Activated CD8-positive, alpha-beta memory T cell treated with anti-CD3 and anti-CD28 coated beads, Interleukin-2, amount 50 U/mL, for 1 hour (primary cell): ENCODE results near the gene HAT1.
"Not testable (repeated sequence)": the region's sequence is repeated elsewhere in the genome, so short reads cannot be mapped to it uniquely, and the experiment has no call there.

Experiments
- DNase-seq: peaks from one replicate; pipeline ENCODE4 v3.0.0-alpha.2; 2020; ENCODE audit errors: extremely low read depth

Gene HAT1, protein sequence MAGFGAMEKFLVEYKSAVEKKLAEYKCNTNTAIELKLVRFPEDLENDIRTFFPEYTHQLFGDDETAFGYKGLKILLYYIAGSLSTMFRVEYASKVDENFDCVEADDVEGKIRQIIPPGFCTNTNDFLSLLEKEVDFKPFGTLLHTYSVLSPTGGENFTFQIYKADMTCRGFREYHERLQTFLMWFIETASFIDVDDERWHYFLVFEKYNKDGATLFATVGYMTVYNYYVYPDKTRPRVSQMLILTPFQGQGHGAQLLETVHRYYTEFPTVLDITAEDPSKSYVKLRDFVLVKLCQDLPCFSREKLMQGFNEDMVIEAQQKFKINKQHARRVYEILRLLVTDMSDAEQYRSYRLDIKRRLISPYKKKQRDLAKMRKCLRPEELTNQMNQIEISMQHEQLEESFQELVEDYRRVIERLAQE

DNA sequence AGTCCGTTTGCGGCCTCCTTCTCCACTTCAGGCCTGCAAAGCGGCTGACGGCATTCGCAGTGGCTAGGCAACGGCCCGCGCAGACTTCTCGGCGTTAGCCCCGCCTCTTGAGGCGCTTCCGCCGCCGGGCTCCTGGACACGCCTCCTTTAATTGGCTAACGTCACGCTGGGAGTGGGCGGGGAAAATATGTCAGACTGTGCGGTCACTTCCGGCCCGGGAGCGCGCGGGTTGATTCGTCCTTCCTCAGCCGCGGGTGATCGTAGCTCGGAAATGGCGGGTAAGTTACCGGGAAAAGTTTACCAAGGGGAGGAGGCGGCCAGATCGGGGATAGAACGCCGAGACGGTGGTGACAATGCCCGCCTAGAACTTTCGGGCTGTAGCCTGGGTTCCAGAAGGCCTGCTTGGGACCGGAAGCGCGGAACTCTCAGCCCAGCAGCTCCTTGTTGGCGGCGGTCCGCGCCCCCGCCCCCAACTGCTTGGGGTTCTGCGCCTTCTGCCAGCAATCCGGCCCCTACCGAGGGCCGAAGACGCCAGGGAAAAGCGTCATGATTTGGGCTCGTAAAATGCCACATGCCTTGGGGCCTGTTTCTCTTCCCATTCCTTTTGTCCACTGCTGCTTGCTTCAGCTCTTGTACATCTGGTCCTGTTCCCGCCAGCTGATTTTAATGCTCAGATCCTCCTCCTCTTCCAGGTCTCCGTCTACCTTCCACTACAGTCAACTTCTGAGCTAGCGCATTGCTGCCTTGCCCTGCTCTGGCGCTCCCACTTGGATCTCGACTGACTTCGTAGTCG, at the start of gene HAT1:
Gene HAT1, plus strand, starts transcription at position 232 of the 793 bp plus-strand sequence. Its CDS starts 40 bp downstream, at position 272.
- peak; percentile 93 for DNase-seq

DNA sequence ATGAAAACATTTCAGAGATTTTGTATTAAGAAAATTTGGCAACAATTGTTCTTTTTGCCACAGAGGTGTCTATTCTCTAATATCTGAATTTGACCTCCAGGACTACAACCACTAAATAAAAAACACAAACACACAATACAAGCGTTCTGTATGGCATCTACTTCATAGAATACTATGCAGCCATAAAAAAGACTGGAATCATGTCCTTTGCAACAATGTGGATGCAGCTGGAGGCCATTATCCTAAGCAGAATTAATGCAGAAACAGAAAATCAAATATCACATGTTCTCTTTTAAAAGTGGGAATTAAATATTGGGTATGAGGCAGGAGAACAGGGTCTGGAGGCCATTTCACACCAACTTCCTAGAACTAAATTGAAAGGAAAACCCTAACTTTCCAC, 47.7 kb upstream of the HAT1 start:
- no peak for DNase-seq

DNA sequence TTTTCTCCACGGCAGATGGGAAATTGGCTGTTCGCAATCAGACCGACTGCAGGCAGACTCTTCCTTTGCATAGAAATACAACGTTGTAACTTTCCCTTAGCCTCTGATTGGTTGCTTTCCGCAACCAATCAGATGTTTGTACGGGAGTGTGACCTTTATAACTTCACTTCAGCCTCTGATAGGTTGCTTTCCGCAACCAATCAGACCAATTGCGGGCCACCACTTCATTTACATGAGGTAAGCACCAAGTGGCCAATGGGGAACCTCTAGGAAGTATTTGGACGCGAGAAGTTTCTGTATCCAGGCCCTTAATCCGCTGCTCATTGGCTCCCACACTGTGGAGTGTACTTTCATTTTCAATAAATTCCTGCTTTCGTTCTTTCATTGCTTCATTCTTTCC, 47.3 kb upstream of the HAT1 start:
- no peak for DNase-seq

DNA sequence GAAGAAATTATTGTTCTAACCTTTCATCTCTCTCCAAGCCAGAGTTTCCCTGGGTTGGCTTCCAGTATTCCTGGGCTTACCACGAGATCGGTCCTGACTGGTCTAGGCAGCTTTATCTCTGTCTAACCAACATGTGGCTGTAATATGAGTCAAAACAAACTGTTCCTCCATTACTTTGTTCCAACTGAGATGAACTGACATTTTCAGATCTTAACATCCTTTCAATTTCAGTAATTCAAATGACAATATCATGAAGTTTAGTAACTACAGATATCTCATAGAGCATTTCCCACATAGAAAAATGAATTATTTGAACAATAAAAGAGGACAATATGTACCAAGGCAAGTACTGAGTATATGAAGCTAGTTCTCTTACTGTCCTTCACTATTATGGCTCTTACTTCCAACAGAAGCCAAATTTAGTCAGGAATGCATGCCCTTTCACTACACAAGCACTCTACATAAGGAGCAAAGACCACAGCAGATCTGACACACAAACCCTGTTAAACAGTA, 43.7 kb upstream of the HAT1 start:
- DNase-seq: no peak

DNA sequence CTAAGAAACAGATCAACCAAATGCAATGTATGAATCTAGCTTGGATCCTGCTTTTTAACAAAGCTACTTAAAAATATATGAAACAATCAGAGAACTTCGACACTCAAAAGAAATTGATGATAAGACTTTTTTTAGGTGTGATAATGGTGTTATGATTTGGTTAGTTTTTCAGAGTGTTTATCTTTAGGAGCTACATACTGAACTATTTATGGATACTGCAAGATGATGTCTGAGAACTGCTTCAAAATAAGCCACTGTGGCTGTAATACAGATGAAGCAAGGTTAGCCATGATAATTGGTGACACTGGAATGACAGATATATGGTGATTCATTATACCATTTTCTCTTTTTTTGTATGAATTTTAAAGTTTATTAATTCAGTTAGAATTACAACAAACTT, 42.4 kb upstream of the HAT1 start:
- DNase-seq: no peak

DNA sequence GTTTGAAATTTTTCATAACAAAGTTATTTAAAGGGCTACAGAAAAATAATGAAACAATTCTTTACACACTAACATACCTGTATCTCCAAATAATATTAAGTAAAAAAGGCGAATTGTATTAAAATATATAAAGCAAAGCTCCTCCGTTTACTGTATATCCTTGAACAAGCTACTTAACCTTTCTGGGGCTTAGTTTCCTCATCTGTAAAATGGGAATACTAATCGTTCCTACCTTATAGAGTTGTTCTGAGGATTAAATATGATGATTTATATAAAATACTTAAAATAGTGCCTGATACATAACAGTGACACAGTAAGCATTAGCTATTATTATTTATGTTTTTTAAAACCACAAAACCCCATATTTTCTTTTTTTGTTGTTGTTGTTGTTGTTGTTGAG, 41.5 kb upstream of the HAT1 start:
- DNase-seq: no peak

DNA sequence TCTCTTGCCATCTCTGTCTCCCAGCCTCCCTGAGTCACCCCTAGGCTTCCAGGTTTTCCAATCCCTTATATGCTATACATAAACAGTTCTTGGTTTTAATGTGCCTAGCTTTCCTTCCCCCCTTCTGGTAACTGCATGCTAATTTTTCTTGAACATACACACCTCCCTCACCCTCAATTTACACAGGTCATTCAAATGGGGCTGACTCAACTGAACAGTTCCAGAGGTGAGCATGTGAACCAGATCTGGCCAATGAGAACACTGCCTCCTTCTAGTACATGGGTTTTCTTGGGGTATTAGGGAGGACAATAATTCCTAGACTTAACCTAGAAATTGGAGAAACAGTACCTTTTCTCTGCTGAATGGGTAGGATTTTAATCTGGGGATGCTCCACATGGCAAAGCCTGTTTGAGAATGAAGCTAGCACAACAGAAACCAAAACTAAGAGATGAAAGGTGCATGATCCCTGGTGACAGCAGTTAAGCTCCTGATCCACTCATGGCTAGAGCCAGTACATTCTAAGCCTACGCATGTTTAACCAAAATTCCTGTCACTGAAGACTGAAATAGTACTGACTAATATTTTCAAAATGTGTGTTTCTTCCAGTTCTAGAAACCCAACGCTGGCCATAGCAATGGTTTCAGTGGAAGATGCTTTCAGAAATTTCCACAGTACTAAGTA, 40.0 kb upstream of the HAT1 start:
- DNase-seq: no peak

DNA sequence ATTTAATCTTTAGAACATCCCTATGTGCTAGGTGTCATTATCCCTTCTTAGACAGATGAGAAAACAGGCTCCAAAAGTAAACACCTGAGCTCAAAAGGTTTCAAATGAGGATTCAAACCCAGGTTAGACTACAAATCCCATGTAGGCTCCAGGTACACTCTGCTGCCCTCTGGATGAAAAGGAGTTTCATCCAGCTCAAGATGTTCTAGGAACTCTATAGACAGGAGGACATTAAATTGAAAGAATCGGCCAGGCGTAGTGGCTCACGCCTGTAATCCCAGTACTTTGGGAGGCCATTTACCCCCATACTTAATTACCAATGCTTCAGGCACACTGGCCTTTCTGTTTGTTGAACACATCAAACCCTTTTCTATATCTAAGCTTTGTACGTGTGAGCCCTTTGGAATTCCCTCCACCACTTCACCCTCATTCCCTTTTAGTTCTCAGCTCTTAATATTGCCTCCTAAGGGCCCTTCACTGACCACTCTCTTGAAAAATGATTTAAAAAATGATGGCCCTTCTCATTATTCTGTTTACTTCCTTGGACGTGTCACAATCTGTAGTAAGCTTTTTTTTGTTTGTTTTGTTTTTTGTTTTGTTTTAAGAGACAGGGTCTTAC, 38.9 kb upstream of the HAT1 start:
- no peak for DNase-seq

DNA sequence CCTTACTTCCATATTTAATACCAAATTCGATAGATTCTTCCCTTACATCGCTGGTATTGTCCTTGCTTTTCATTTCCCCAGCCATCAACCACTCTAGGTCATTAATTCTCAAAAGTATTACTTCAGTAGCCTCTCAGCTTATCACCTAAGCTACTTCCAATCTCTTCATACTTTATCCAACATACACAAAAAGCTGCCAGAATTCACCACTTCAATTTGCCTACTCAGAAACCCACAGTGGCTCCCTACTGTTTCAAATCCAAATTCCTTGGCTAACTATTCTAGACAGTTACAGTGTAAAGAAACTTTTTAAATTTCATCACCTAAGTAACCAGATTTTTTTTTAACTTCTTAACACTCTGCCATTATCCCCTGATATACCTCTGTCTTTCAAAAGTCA, 32.9 kb upstream of the HAT1 start:
- no peak for DNase-seq

DNA sequence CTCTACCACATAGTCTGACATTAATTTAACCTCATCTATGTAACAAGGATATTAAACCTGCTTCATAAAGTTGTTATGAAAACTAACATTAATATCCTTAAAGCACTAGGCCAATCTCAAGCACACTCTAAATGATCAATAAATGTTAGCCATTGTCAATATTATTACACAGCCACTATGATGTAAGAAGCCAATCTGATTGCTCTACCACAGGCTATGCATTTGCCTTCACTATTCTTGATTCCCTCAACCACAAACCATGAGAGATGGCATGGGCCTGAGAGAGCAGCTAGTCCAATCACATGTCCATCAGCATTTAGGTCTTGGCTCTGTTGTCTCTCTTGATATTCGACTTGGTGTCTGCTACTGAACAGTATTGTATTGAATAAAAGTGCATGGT, 32.5 kb upstream of the HAT1 start:
- no peak for DNase-seq

DNA sequence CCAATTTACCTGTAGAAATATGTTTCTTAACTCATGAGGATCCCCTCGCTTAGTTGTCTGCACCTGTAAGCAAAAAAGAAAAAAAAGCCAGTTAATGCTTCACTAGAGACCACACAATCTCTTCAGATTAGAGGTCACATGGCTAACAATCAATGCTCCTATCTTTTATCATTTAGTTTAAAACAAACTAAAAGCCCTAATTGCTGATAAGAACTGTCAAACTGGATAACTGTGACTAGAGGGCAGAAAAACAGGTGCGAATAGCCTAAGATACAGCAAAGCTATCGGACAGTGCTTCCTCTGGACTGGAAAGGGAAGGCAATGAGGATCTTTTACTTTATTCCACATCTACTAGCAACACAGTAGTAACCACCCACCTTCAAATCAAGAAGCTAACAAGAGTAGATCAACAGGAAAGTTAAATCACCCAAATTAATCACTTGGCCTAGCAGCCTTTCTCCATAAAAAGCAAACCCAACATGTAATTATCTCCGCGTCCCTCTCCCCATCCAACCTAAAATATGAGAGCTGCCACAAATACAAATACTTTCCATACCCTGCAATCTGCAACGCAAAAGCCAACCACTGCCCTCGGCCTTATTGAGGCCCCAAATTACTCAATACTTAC, 29.0 kb upstream of the HAT1 start:
- DNase-seq: no peak

DNA sequence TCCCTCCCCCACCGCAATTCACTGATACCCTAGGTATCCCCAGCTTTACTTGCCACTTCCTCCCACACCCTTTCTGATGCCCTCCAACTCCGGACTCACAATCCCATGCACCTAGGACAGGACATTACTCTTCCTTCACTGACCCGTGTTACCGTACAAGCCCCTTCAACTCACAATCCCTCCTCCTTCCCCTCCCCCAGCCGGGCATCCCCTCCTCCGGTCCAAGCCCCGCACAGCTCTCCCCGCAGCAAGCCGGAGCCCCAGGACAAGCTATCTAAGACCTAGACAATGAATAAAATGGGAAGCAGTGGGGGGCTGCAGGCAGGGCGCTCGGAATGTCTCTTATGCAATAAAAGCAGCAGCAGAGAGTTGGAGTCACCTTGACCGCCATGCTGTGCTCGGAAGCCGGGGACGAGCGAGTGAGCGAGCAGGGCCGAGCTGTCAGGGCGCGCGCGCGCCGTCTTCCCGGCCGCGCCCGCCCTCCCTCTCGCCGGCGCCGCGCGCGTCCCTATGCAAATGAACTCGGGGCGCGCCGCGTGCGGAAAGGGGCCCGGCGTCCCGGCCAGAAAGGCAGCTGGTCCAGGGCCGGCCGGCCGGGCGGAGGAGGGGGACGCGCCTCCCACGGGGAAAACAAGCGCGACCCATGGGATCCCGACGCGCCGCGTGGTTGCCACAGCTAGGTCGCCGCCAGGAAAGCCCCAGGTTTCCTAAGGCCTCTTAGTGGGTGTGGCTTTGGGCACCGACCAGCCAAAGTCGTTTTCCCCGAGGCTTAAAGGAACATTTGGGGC, 28.2 kb upstream of the HAT1 start, which contains the start of gene SLC25A12:
Gene SLC25A12, minus strand, starts transcription at position 421 of the 788 bp plus-strand sequence. Its CDS starts 30 bp downstream, at position 391.
- DNase-seq: peak; percentile 25

DNA sequence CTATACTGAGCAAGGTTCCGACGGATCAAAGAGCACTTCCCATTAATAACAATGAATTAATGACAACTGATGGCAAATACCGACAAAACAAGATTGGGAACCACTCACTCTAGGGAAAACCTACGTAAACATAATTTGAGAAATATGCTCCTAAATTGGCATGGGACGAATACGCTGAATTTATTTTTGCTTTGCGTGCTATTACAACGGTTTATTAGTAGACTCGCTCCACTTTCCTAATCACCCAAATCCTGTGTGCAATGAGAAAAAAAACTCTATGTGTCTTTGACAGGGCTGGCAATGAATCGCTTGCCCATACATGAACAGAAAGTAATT, 27.7 kb upstream of the HAT1 start:
- DNase-seq: no peak

DNA sequence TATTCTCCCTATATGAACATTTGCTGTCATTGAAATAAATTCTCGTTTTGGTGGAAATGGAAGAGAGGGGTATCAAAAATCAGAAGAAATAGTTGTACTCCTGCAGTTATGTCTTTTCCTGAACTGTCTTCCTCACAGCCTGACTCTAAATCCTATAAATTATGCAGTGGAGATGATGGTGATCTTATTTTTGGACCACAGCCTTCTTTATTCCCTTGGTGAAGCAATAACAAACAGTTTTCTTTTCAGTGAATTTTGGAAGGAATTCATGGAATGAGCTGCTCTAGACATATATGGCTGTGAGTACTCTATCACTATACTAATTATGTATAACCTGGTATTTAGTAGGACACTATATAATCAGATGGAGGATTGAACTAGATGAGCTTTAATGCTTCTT, 26.5 kb upstream of the HAT1 start:
- DNase-seq: no peak

DNA sequence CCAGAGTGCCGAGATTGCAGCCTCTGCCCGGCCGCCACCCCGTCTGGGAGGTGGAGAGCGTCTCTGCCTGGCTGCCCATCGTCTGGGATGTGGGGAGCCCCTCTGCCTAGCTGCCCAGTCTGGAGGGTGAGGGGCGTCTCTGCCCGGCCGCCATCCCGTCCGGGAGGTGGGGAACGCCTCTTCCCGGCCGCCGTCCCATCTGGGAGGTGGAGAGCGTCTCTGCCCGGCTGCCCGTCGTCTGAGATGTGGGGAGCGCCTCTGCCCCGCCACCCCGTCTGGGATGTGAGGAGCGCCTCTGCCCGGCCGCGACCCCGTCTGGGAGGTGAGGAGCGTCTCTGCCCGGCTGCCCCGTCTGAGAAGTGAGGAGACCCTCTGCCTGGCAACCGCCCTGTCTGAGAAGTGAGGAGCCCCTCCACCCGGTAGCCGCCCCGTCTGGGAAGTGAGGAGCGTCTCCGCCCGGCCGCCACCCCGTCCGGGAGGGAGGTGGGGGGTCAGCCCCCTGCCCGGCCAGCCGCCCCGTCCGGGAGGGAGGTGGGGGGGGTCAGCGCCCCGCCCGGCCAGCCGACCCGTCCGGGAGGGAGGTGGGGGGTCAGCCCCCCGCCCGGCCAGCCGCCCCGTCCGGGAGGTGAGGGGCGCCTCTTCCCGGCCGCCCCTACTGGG, 22.5 kb upstream of the HAT1 start:
- not testable (repeated sequence) for DNase-seq

DNA sequence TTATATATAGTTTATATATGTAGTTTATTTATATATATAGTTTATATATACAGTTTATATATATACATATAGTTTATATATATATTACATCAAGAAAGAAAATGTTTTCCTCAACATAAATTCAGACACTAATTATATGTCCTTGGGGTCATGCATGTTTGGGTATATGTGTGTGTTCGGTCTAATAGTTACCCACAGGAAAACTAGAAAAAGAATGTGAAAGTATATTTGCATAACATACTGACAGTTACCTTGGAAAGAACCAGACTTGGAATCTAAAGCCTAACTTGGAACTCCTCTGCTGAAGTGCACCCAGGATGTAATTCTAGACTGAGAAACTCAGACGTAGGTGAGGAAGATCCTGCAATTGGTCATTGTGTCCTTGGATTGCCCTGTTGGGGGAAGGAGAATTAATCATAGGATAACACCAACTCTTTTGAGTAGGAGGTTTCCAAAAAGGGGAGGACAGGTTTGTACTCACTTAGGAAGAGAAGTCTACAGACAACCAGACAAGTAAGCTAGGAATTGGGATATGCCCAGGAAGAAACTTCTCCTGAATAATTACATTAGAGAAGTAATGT, 19.3 kb upstream of the HAT1 start:
- no peak for DNase-seq

DNA sequence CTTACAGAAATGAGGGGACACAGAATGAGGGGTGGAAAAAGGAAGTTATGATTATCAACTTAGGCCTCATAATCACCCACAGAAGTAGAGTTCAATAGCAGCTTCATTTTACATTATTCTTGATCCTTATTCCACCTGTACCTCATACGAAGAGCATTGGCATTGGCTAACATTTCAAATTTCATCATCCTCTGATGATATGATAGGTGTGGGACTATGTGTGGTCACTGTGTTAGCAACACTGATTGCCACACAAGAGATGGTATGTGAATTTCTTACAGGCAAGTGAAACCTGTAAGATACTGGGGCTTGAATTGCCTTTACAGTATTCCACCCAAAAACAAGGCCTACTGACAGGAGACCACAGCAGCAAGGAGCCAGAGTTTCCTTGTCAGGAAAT, 14.0 kb upstream of the HAT1 start:
- DNase-seq: no peak

DNA sequence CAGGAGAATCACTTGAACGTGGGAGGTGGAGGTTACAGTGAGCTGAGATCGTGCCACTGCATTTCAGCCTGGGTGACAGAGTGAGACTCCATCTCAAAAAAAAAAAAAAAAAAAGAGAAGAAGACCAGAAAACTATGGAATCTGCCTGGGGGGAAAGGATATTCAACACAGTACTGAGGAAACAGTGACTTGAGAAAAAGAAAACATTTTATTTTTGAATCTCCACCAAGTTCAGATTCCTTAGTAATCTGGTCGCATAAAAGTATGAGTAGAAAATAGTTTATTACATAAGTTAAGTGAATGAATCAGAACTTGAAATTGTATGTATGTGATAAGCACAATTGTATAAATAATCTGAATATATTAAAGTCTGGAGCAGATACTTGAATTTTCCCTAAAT, 13.0 kb upstream of the HAT1 start:
- DNase-seq: no peak

DNA sequence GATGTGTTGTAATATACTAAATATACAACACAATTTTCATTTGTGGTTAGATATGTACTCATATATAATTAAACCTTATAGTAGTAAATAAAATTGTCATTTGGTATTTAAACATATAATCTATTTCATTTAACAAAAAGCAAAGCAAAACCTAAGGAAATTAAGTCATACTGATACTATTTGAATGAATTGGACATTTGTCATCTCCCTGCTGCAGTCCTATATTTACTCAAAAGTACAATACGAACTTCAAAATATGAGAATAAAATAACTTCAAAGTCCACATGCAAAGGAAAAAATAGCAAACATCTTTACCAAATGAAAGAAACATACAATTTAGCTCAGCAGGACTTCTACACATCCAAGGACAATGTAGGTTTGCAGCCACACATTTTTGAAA, 11.8 kb upstream of the HAT1 start:
- no peak for DNase-seq

DNA sequence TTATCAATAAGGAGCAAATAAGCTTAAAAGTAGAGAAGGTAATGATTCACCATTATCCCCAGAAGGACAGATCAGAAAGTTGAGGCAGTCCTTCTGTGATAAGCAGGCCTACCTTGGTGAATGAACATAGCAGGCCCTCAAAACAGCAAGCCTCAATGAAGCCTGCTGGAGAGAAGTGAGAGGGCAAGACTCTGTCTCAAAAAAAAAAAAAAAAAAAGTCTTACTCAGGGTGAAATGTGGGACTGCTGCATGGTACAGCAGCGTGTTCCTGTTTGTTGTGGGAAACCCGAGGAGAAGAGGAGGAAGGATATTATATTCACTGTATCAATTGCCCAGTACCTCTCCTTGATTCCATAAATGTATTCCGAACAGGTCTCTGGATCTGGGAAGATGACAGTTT, 8.7 kb upstream of the HAT1 start:
- no peak for DNase-seq
